ENCODE measurements around the gene SUCLG2.

DNA sequence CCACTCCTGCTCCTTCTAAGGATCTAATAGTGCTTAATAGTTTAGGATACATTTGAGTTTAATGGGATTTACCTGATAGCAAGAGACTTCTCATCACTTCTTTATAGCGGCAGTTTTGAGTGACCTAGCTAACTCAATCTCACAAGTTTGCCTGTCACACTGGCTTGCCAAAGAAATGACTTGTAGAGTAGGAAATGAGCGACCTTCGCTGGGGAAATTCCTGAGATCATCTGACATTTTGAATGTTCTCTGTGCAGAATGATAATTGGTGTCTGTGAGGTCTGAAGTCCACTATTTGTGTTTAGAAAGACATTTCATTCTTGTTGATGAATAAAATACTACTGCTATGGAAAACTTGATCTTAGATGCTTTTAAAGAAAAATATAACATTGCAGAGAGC lies 30.3 kb downstream of the SUCLG2 start:
- TF ChIP-seq POLR2A (IDR thresholded peaks at IDR 0.05; ENCODE audit: low read length), result no peak
- no peak for TF ChIP-seq GATA1 (IDR thresholded peaks at IDR 0.05; ENCODE audit: low read depth, low read length)

All from erythroblast (primary cell).